Activated CD4-positive, alpha-beta T cell treated with anti-CD3 and anti-CD28 coated beads for 1 hour (primary cell): Measurements from ENCODE around the gene BRICD5.
"Not testable (repeated sequence)": the region's sequence is repeated elsewhere in the genome, so short reads cannot be mapped to it uniquely, and the experiment has no call there.

Experiments
- DNase-seq: peaks from one replicate; pipeline ENCODE4 v3.0.0-alpha.2; 2020

BRICD5 gene

GRCh38 chr16:2214719-2214968, 4.0 kb upstream of the BRICD5 start, which contains the start of gene PGP:
Gene PGP (minus strand): TSS chr16:2214840. CDS start chr16:2214777, 63 bp downstream.
- no peak for DNase-seq

- no peak for DNase-seq
These were observed 3.4 kb upstream of the BRICD5 start for GRCh38 chr16:2213817-2214718.

- DNase-seq: no peak
These were observed 2.0 kb upstream of the BRICD5 start for GRCh38 chr16:2212362-2213324.

GRCh38 chr16:2211923-2212347, 1.3 kb upstream of the BRICD5 start:
- no peak for DNase-seq

GRCh38 chr16:2210009-2210332, 692 bp downstream of the BRICD5 start:
- no peak for DNase-seq

GRCh38 chr16:2209258-2210008, 1.2 kb downstream of the BRICD5 start:
- DNase-seq: no peak

- DNase-seq: no peak
These were observed 1.9 kb downstream of the BRICD5 start for GRCh38 chr16:2208772-2209171.

GRCh38 chr16:2208308-2208707, 2.4 kb downstream of the BRICD5 start:
- no peak for DNase-seq

- DNase-seq: no peak
These were observed 2.8 kb downstream of the BRICD5 start for GRCh38 chr16:2207872-2208271.

- no peak for DNase-seq
These were observed 3.8 kb downstream of the BRICD5 start for GRCh38 chr16:2206780-2207433.

- no peak for DNase-seq
These were observed 4.3 kb downstream of the BRICD5 start for GRCh38 chr16:2206420-2206779.

- no peak for DNase-seq
These were observed 4.7 kb downstream of the BRICD5 start for GRCh38 chr16:2205967-2206313.

GRCh38 chr16:2205104-2205966, 5.3 kb downstream of the BRICD5 start, which contains the start of gene MLST8:
Gene MLST8 (plus strand): TSS chr16:2205454. CDS start chr16:2206086, 632 bp downstream.
- DNase-seq: peak; percentile 88

GRCh38 chr16:2204416-2205103, 6.1 kb downstream of the BRICD5 start:
- DNase-seq: no peak

GRCh38 chr16:2203119-2203688, 7.5 kb downstream of the BRICD5 start:
- not testable (repeated sequence) for DNase-seq

- no peak for DNase-seq
These were observed 10.3 kb downstream of the BRICD5 start for GRCh38 chr16:2200313-2200712.

- no peak for DNase-seq
These were observed 11.0 kb downstream of the BRICD5 start for GRCh38 chr16:2199621-2200139.

GRCh38 chr16:2199095-2199494, 11.6 kb downstream of the BRICD5 start:
- no peak for DNase-seq

GRCh38 chr16:2198283-2198682, 12.4 kb downstream of the BRICD5 start:
- DNase-seq: no peak

GRCh38 chr16:2197765-2198164, 12.9 kb downstream of the BRICD5 start:
- DNase-seq: no peak
